DND-41 (cell line): ENCODE measurements around the gene LCORL.
"Not testable (repeated sequence)": the region's sequence is repeated elsewhere in the genome, so short reads cannot be mapped to it uniquely, and the experiment has no call there.

ENCODE experiments used
- ATAC-seq: fragments of 200-7000 bp; cut with Tn5 transposase; 3 replicates; pipeline ENCODE4 v1.9.1; 2021; ENCODE audit warnings: low read depth; ENCODE audit not compliant: insufficient read depth
- DNase-seq: peaks from one replicate; pipeline ENCODE4 v3.0.0-alpha.2; 2020
- H2AFZ ChIP-seq: 2 replicates; pipeline ENCODE4 v1.6.0; 2012; ENCODE audit warnings: low read depth, low read length
- H3K27ac ChIP-seq: 2 replicates; pipeline ENCODE4 v1.5.1; 2012; ENCODE audit warnings: low read length, inconsistent platforms
- H3K27me3 ChIP-seq: fragments of 200-600 bp; sonication (generic); 2 replicates; pipeline ENCODE4 v1.6.0; 2012; ENCODE audit warnings: low read length, mild to moderate bottlenecking, inconsistent platforms; ENCODE audit not compliant: insufficient read depth, poor library complexity
- H3K36me3 ChIP-seq: 2 replicates; pipeline ENCODE4 v1.5.1; 2012; ENCODE audit warnings: low read length, inconsistent platforms; ENCODE audit not compliant: insufficient read depth
- H3K4me1 ChIP-seq: 2 replicates; pipeline ENCODE4 v1.5.1; 2012; ENCODE audit warnings: mild to moderate bottlenecking, low read length; ENCODE audit not compliant: insufficient read depth
- H3K4me2 ChIP-seq: 2 replicates; pipeline ENCODE4 v1.6.0; 2012; ENCODE audit warnings: mild to moderate bottlenecking, moderate library complexity, low read length, inconsistent platforms; ENCODE audit not compliant: insufficient read depth
- H3K4me3 ChIP-seq, 2 experiments: fragments of 200-600 bp in 1 of 2; shearing (Covaris generic) in 1 of 2; 2 replicates each; pipeline ENCODE4 v1.5.1; 2012 to 2016; ENCODE audit warnings: inconsistent platforms in 2 of 2, low read length in 2 of 2, mild to moderate bottlenecking in 2 of 2, low read depth in 1 of 2, moderate library complexity in 1 of 2
- H3K79me2 ChIP-seq: 2 replicates; pipeline ENCODE4 v1.6.0; 2012; ENCODE audit warnings: low read length, inconsistent platforms; ENCODE audit not compliant: insufficient read depth
- H3K9ac ChIP-seq: 2 replicates; pipeline ENCODE4 v1.6.0; 2012; ENCODE audit warnings: low read depth, mild to moderate bottlenecking, inconsistent platforms, low read length, moderate library complexity
- H3K9me3 ChIP-seq: 2 replicates; pipeline ENCODE4 v1.5.1; 2012; ENCODE audit warnings: low read length, moderate library complexity, mild to moderate bottlenecking, inconsistent platforms; ENCODE audit not compliant: insufficient read depth, severe bottlenecking
- H4K20me1 ChIP-seq: 2 replicates; pipeline ENCODE4 v1.6.0; 2012; ENCODE audit warnings: low read length; ENCODE audit not compliant: insufficient read depth
- CTCF ChIP-seq: IDR thresholded peaks from 2 replicates; pipeline ENCODE4 v1.5.1; 2012; ENCODE audit warnings: borderline replicate concordance, low read length, moderate library complexity, mild to moderate bottlenecking; ENCODE audit not compliant: poor library complexity, severe bottlenecking; ENCODE audit errors: extremely low read depth
- EZH2 ChIP-seq: IDR thresholded peaks from 3 replicates; pipeline ENCODE4 v1.6.1; 2012; ENCODE audit warnings: borderline replicate concordance, low read depth, mild to moderate bottlenecking, moderate library complexity, low read length, inconsistent platforms; ENCODE audit not compliant: severe bottlenecking

LCORL gene

GRCh38 chr4:17859793-17860406, 161.7 kb downstream of the LCORL start:
- Histone ChIP-seq H2AFZ (no peak overlapping the region), H3K4me3 (no peak overlapping the region), H3K4me2 (no peak overlapping the region), H3K27ac (no peak overlapping the region), H4K20me1 (no peaks in the 10 kb centered on the region), H3K27me3 (no peaks in the 10 kb centered on the region), H3K9me3 (peaks cover 2% of the 10 kb centered on the region), H3K4me1 (no peaks in the 10 kb centered on the region), H3K79me2 (no peaks in the 10 kb centered on the region), H3K36me3 (peaks cover 7% of the 10 kb centered on the region; the same call in 1 of the 2 replicates), H3K9ac (no peak overlapping the region)
- ATAC-seq (no peak), DNase-seq (no peak)
- no peak for TF ChIP-seq CTCF
- TF ChIP-seq EZH2, result no peak

- Histone ChIP-seq H3K4me3 (no peak overlapping the region), H4K20me1 (no peaks in the 10 kb centered on the region), H3K4me1 (no peaks in the 10 kb centered on the region), H3K9ac (no peak overlapping the region), H3K27ac (no peak overlapping the region), H3K27me3 (no peaks in the 10 kb centered on the region), H3K9me3 (no peaks in the 10 kb centered on the region), H2AFZ (no peak overlapping the region), H3K79me2 (no peaks in the 10 kb centered on the region), H3K4me2 (no peak overlapping the region), H3K36me3 (no peaks in the 10 kb centered on the region)
- TF ChIP-seq CTCF (no peak), EZH2 (no peak)
- ATAC-seq (no peak), DNase-seq (no peak)
These were observed 167.5 kb downstream of the LCORL start for GRCh38 chr4:17854036-17854435.

- Histone ChIP-seq H3K9ac (no peak overlapping the region), H2AFZ (no peak overlapping the region), H4K20me1 (no peaks in the 10 kb centered on the region), H3K36me3 (peaks cover 4% of the 10 kb centered on the region; the same call in 1 of the 2 replicates), H3K79me2 (no peaks in the 10 kb centered on the region), H3K27ac (no peak overlapping the region), H3K4me2 (no peak overlapping the region), H3K4me3 (no peak overlapping the region), H3K27me3 (no peaks in the 10 kb centered on the region), H3K4me1 (no peaks in the 10 kb centered on the region), H3K9me3 (peaks cover 8% of the 10 kb centered on the region)
- DNase-seq, result no peak
- TF ChIP-seq EZH2 (no peak), CTCF (no peak)
- no peak for ATAC-seq
These were observed 169.6 kb downstream of the LCORL start for GRCh38 chr4:17851959-17852358.

GRCh38 chr4:17850295-17850694, 171.3 kb downstream of the LCORL start:
- not testable (repeated sequence) for DNase-seq, H3K27me3 ChIP-seq, ATAC-seq, H3K27ac ChIP-seq, H3K79me2 ChIP-seq, H2AFZ ChIP-seq, H3K9me3 ChIP-seq, H3K9ac ChIP-seq, H3K4me3 ChIP-seq, H3K4me2 ChIP-seq, H4K20me1 ChIP-seq, H3K4me1 ChIP-seq
- peaks cover 20% of the 10 kb centered on the region for H3K36me3 ChIP-seq
